Measurements from ENCODE around the gene HIGD1A.

The HIGD1A gene

GRCh38 chr3:42746455-42747450 is 57.5 kb downstream of the HIGD1A start:
- Histone ChIP-seq H3K4me1 (ENCODE audit: insufficient read depth, low read length, severe bottlenecking) (peaks cover 2% of the 10 kb centered on the region), H3F3A (ENCODE audit: insufficient read depth, low read length) (no peaks in the 10 kb centered on the region), H3K36me3 (ENCODE audit: insufficient read depth, low read length) (no peaks in the 10 kb centered on the region), H3K9me3 (ENCODE audit: low read length) (no peaks in the 10 kb centered on the region), H3K27me3 (ENCODE audit: insufficient read depth, low read length) (no peaks in the 10 kb centered on the region), H2AFZ (ENCODE audit: low read length) (no peak overlapping the region), H3K4me2 (ENCODE audit: low read length) (no peak overlapping the region), H3K9me2 (ENCODE audit: low read depth, low read length) (no peaks in the 10 kb centered on the region), H3K79me2 (ENCODE audit: insufficient read depth, low read length) (no peaks in the 10 kb centered on the region), H3K27ac (ENCODE audit: low read depth, low read length, poor library complexity, severe bottlenecking) (no peak overlapping the region), H4K20me1 (ENCODE audit: insufficient read depth, low read length) (no peaks in the 10 kb centered on the region), H3K9ac (ENCODE audit: low read length) (no peak overlapping the region), H3K4me3 (ENCODE audit: low read depth, low read length, poor library complexity, severe bottlenecking) (no peak overlapping the region)
- TF ChIP-seq EZH2 (IDR thresholded peaks at IDR 0.05; ENCODE audit: borderline replicate concordance, low read length) = no peak
- no peak for TF ChIP-seq CTCF (IDR thresholded peaks at IDR 0.05; ENCODE audit: low read length)

- Histone ChIP-seq H3K9ac (ENCODE audit: low read length) (no peak overlapping the region), H3K9me3 (ENCODE audit: low read length) (no peaks in the 10 kb centered on the region), H3K27me3 (ENCODE audit: insufficient read depth, low read length) (no peaks in the 10 kb centered on the region), H3F3A (ENCODE audit: insufficient read depth, low read length) (no peaks in the 10 kb centered on the region), H3K36me3 (ENCODE audit: insufficient read depth, low read length) (no peaks in the 10 kb centered on the region), H3K27ac (ENCODE audit: low read depth, low read length, poor library complexity, severe bottlenecking) (no peak overlapping the region), H3K79me2 (ENCODE audit: insufficient read depth, low read length) (no peaks in the 10 kb centered on the region), H3K4me1 (ENCODE audit: insufficient read depth, low read length, severe bottlenecking) (peaks cover 2% of the 10 kb centered on the region), H3K9me2 (ENCODE audit: low read depth, low read length) (no peaks in the 10 kb centered on the region), H4K20me1 (ENCODE audit: insufficient read depth, low read length) (no peaks in the 10 kb centered on the region), H2AFZ (ENCODE audit: low read length) (no peak overlapping the region), H3K4me3 (ENCODE audit: low read depth, low read length, poor library complexity, severe bottlenecking) (no peak overlapping the region), H3K4me2 (ENCODE audit: low read length) (no peak overlapping the region)
- no peak for TF ChIP-seq EZH2 (IDR thresholded peaks at IDR 0.05; ENCODE audit: borderline replicate concordance, low read length)
- TF ChIP-seq CTCF (IDR thresholded peaks at IDR 0.05; ENCODE audit: low read length) = no peak
Observed at GRCh38 chr3:42745776-42746454, 58.4 kb downstream of the HIGD1A start.

GRCh38 chr3:42745291-42745745 is 59.0 kb downstream of the HIGD1A start:
- Histone ChIP-seq H3K9me2 (ENCODE audit: low read depth, low read length) (no peaks in the 10 kb centered on the region), H3K36me3 (ENCODE audit: insufficient read depth, low read length) (no peaks in the 10 kb centered on the region), H3K4me3 (ENCODE audit: low read depth, low read length, poor library complexity, severe bottlenecking) (no peak overlapping the region), H2AFZ (ENCODE audit: low read length) (no peak overlapping the region), H4K20me1 (ENCODE audit: insufficient read depth, low read length) (no peaks in the 10 kb centered on the region), H3K4me2 (ENCODE audit: low read length) (no peak overlapping the region), H3F3A (ENCODE audit: insufficient read depth, low read length) (no peaks in the 10 kb centered on the region), H3K4me1 (ENCODE audit: insufficient read depth, low read length, severe bottlenecking) (peaks cover 2% of the 10 kb centered on the region), H3K27me3 (ENCODE audit: insufficient read depth, low read length) (no peaks in the 10 kb centered on the region), H3K9me3 (ENCODE audit: low read length) (no peaks in the 10 kb centered on the region), H3K79me2 (ENCODE audit: insufficient read depth, low read length) (no peaks in the 10 kb centered on the region), H3K27ac (ENCODE audit: low read depth, low read length, poor library complexity, severe bottlenecking) (no peak overlapping the region), H3K9ac (ENCODE audit: low read length) (no peak overlapping the region)
- TF ChIP-seq CTCF (IDR thresholded peaks at IDR 0.05; ENCODE audit: low read length) (no peak), EZH2 (IDR thresholded peaks at IDR 0.05; ENCODE audit: borderline replicate concordance, low read length) (no peak)

Data from OCI-LY1 (cell line).